ENCODE data around the gene USP47.

The USP47 gene

GRCh38 chr11:11864803-11865202 lies 23.0 kb downstream of the USP47 start:
- no peak for DNase-seq (ENCODE audit: low read depth)

GRCh38 chr11:11865449-11865848 lies 23.7 kb downstream of the USP47 start:
- no peak for DNase-seq (ENCODE audit: low read depth)

- no peak for DNase-seq (ENCODE audit: low read depth)
Measured at GRCh38 chr11:11866203-11866602, 24.4 kb downstream of the USP47 start.

GRCh38 chr11:11867720-11868119 lies 25.9 kb downstream of the USP47 start:
- no peak for DNase-seq (ENCODE audit: low read depth)

- DNase-seq (ENCODE audit: low read depth), result no peak
Measured at GRCh38 chr11:11871991-11872401, 30.2 kb downstream of the USP47 start.

- DNase-seq (ENCODE audit: low read depth), result no peak
Measured at GRCh38 chr11:11876458-11876857, 34.7 kb downstream of the USP47 start.

- no peak for DNase-seq (ENCODE audit: low read depth)
Measured at GRCh38 chr11:11880179-11880578, 38.4 kb downstream of the USP47 start.

GRCh38 chr11:11882539-11882938 lies 40.8 kb downstream of the USP47 start:
- no peak for DNase-seq (ENCODE audit: low read depth)

GRCh38 chr11:11884351-11884750 lies 42.6 kb downstream of the USP47 start:
- no peak for DNase-seq (ENCODE audit: low read depth)

- no peak for DNase-seq (ENCODE audit: low read depth)
Measured at GRCh38 chr11:11884774-11885481, 43.2 kb downstream of the USP47 start.

- no peak for DNase-seq (ENCODE audit: low read depth)
Measured at GRCh38 chr11:11894486-11894885, 52.7 kb downstream of the USP47 start.

GRCh38 chr11:11895672-11896071 lies 53.9 kb downstream of the USP47 start:
- DNase-seq (ENCODE audit: low read depth), result no peak

GRCh38 chr11:11898648-11899047 lies 56.9 kb downstream of the USP47 start:
- DNase-seq (ENCODE audit: low read depth), result no peak

- no peak for DNase-seq (ENCODE audit: low read depth)
Measured at GRCh38 chr11:11899401-11899800, 57.6 kb downstream of the USP47 start.

GRCh38 chr11:11901929-11902328 lies 60.2 kb downstream of the USP47 start:
- no peak for DNase-seq (ENCODE audit: low read depth)

- no peak for DNase-seq (ENCODE audit: low read depth)
Measured at GRCh38 chr11:11909727-11910126, 68.0 kb downstream of the USP47 start.

- DNase-seq (ENCODE audit: low read depth), result no peak
Measured at GRCh38 chr11:11910541-11910940, 68.8 kb downstream of the USP47 start.

GRCh38 chr11:11913395-11913794 lies 71.6 kb downstream of the USP47 start:
- no peak for DNase-seq (ENCODE audit: low read depth)

- DNase-seq (ENCODE audit: low read depth), result no peak
Measured at GRCh38 chr11:11915625-11916024, 73.9 kb downstream of the USP47 start.

GRCh38 chr11:11916981-11917399 lies 75.2 kb downstream of the USP47 start:
- peak; percentile 86 for DNase-seq (ENCODE audit: low read depth)

GRCh38 chr11:11923828-11924227 lies 82.1 kb downstream of the USP47 start:
- no peak for DNase-seq (ENCODE audit: low read depth)

GRCh38 chr11:11929920-11930319 lies 88.1 kb downstream of the USP47 start:
- DNase-seq (ENCODE audit: low read depth), result no peak

- peak; percentile 37 for DNase-seq (ENCODE audit: low read depth)
Measured at GRCh38 chr11:11931461-11932055, 89.8 kb downstream of the USP47 start.

GRCh38 chr11:11935536-11935935 lies 93.8 kb downstream of the USP47 start:
- no peak for DNase-seq (ENCODE audit: low read depth)
